Hepatocyte (in vitro differentiated cells): ENCODE results near the gene C4orf54.

Experiments used
- EZH2 ChIP-seq: fragments of 200-600 bp; sonication (generic); IDR thresholded peaks from 2 replicates; pipeline ENCODE4 v1.6.1; 2016; ENCODE audit warnings: antibody characterized with exemption, mild to moderate bottlenecking, borderline replicate concordance
- TF ChIP-seq, protein P1 (sequence below): fragments of 200-600 bp; sonication (generic); IDR thresholded peaks from 2 replicates; pipeline ENCODE4 v1.5.1; 2016; ENCODE audit warnings: antibody characterized with exemption, mild to moderate bottlenecking; ENCODE audit not compliant: poor library complexity

DNA sequence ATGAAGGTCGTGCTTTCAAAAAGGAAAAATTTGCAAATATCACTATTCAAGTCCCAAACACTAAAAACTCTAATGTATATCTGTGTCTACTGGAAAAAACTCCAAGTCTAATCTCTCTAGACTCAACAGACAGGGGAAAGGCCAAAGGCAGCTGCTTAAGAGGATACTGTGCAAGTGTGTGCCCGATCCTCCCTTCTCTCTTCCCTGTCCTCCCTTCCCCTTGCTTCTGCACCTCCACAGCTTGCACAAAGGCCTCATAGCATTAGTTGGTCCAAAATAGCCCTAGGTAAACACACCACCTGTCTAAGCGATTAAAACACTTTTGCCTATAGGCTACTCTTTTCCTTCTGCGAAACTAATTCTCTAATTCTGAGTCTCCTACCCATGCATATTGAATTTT lies 10.6 kb downstream of the C4orf54 start:
- TF ChIP-seq, protein P1, sequence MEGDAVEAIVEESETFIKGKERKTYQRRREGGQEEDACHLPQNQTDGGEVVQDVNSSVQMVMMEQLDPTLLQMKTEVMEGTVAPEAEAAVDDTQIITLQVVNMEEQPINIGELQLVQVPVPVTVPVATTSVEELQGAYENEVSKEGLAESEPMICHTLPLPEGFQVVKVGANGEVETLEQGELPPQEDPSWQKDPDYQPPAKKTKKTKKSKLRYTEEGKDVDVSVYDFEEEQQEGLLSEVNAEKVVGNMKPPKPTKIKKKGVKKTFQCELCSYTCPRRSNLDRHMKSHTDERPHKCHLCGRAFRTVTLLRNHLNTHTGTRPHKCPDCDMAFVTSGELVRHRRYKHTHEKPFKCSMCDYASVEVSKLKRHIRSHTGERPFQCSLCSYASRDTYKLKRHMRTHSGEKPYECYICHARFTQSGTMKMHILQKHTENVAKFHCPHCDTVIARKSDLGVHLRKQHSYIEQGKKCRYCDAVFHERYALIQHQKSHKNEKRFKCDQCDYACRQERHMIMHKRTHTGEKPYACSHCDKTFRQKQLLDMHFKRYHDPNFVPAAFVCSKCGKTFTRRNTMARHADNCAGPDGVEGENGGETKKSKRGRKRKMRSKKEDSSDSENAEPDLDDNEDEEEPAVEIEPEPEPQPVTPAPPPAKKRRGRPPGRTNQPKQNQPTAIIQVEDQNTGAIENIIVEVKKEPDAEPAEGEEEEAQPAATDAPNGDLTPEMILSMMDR = no peak
- no peak for TF ChIP-seq EZH2
